HEK293 (cell line): ENCODE measurements around the gene ADCK2.

ENCODE experiments used
- ZBTB17 ChIP-seq: fragments of 450-650 bp; formaldehyde crosslinking; IDR thresholded peaks from 2 replicates; pipeline ENCODE4 v1.5.1; 2016; ENCODE audit warnings: missing biosample characterization, missing genetic modification characterization
- ZNF501 ChIP-seq: fragments of 450-650 bp; formaldehyde crosslinking; IDR thresholded peaks from 2 replicates; pipeline ENCODE4 v1.5.1; 2016; ENCODE audit warnings: missing biosample characterization, missing genetic modification characterization
- TF ChIP-seq, protein P1 (sequence below): fragments of 450-650 bp; formaldehyde crosslinking; IDR thresholded peaks from 2 replicates; pipeline ENCODE4 v1.5.1; 2016; ENCODE audit warnings: missing biosample characterization, missing genetic modification characterization

GRCh38 chr7:140677496-140677895 is 4.8 kb downstream of the ADCK2 start:
- TF ChIP-seq ZNF501 (no peak), ZBTB17 (tag by site-specific recombination) (no peak)
- TF ChIP-seq, protein P1, sequence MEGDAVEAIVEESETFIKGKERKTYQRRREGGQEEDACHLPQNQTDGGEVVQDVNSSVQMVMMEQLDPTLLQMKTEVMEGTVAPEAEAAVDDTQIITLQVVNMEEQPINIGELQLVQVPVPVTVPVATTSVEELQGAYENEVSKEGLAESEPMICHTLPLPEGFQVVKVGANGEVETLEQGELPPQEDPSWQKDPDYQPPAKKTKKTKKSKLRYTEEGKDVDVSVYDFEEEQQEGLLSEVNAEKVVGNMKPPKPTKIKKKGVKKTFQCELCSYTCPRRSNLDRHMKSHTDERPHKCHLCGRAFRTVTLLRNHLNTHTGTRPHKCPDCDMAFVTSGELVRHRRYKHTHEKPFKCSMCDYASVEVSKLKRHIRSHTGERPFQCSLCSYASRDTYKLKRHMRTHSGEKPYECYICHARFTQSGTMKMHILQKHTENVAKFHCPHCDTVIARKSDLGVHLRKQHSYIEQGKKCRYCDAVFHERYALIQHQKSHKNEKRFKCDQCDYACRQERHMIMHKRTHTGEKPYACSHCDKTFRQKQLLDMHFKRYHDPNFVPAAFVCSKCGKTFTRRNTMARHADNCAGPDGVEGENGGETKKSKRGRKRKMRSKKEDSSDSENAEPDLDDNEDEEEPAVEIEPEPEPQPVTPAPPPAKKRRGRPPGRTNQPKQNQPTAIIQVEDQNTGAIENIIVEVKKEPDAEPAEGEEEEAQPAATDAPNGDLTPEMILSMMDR (tag by site-specific recombination), result no peak
